PC-9 (cell line): ENCODE measurements around the gene RASL10B.

ENCODE experiments used
- EZH2 ChIP-seq: fragments of 200-600 bp; sonication (generic); IDR thresholded peaks from 2 replicates; pipeline ENCODE4 v1.8.0; 2017; ENCODE audit warnings: antibody characterized with exemption, low read depth
- TF ChIP-seq, protein P1 (sequence below): fragments of 200-600 bp; sonication (generic); conservative IDR thresholded peaks from 2 replicates; pipeline ENCODE4 v1.6.1; 2017; ENCODE audit warnings: mixed run types, antibody characterized with exemption, mild to moderate bottlenecking, moderate library complexity

DNA sequence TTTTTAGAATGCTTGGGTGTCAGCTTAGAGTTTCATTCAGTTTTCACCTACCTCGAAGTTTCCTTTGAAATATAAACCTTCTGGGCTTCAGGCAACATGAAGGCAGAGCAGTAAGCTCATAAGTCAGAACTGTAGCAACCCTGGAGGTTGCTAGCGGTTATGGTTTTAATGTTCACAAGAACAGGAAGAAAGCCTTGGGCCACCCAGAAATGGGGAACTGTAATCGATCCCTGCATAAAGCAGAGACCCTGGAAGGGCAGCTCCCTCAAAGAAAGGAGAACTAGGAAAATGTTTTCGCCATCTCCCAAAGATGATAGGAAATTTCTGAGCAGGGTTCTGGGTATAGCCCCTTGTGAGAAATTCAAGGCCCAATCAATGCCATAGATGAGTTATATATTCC is 47.8 kb upstream of the RASL10B start:
- TF ChIP-seq, protein P1, sequence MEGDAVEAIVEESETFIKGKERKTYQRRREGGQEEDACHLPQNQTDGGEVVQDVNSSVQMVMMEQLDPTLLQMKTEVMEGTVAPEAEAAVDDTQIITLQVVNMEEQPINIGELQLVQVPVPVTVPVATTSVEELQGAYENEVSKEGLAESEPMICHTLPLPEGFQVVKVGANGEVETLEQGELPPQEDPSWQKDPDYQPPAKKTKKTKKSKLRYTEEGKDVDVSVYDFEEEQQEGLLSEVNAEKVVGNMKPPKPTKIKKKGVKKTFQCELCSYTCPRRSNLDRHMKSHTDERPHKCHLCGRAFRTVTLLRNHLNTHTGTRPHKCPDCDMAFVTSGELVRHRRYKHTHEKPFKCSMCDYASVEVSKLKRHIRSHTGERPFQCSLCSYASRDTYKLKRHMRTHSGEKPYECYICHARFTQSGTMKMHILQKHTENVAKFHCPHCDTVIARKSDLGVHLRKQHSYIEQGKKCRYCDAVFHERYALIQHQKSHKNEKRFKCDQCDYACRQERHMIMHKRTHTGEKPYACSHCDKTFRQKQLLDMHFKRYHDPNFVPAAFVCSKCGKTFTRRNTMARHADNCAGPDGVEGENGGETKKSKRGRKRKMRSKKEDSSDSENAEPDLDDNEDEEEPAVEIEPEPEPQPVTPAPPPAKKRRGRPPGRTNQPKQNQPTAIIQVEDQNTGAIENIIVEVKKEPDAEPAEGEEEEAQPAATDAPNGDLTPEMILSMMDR: no peak
- no peak for TF ChIP-seq EZH2
